HG02970 (cell line): ENCODE results near the gene BMP6.

Experiments
- ATAC-seq: cut with Tn5 transposase; IDR thresholded peaks from one replicate; pipeline ENCODE4 v1.9.1; 2021; ENCODE audit warnings: mild to moderate bottlenecking, moderate library complexity, moderate number of reproducible peaks; ENCODE audit not compliant: unreplicated experiment, low FRiP score

BMP6 gene

GRCh38 chr6:7725849-7726415 is at the start of gene BMP6:
Gene BMP6 (plus strand): TSS chr6:7726099. CDS start chr6:7726956, 857 bp downstream.
- peak; percentile 75 for ATAC-seq

- ATAC-seq: no peak
Observed at GRCh38 chr6:7677229-7677628, 48.7 kb upstream of the BMP6 start.

GRCh38 chr6:7680393-7681075 is 45.4 kb upstream of the BMP6 start:
- no peak for ATAC-seq

- no peak for ATAC-seq
Observed at GRCh38 chr6:7681449-7681848, 44.5 kb upstream of the BMP6 start.

- ATAC-seq: no peak
Observed at GRCh38 chr6:7684076-7684475, 41.8 kb upstream of the BMP6 start.

- no peak for ATAC-seq
Observed at GRCh38 chr6:7684843-7685242, 41.1 kb upstream of the BMP6 start.

GRCh38 chr6:7685276-7685675 is 40.6 kb upstream of the BMP6 start:
- ATAC-seq: no peak

- no peak for ATAC-seq
Observed at GRCh38 chr6:7687145-7688111, 38.5 kb upstream of the BMP6 start.

- no peak for ATAC-seq
Observed at GRCh38 chr6:7691021-7691420, 34.9 kb upstream of the BMP6 start.

- ATAC-seq: no peak
Observed at GRCh38 chr6:7691675-7692452, 34.0 kb upstream of the BMP6 start.

GRCh38 chr6:7692453-7692784 is 33.5 kb upstream of the BMP6 start:
- ATAC-seq: no peak

GRCh38 chr6:7693827-7694226 is 32.1 kb upstream of the BMP6 start:
- ATAC-seq: no peak

GRCh38 chr6:7696061-7696460 is 29.8 kb upstream of the BMP6 start:
- ATAC-seq: no peak

GRCh38 chr6:7697432-7697819 is 28.5 kb upstream of the BMP6 start:
- ATAC-seq: no peak

GRCh38 chr6:7697820-7698623 is 27.9 kb upstream of the BMP6 start:
- ATAC-seq: no peak

- no peak for ATAC-seq
Observed at GRCh38 chr6:7701212-7701834, 24.6 kb upstream of the BMP6 start.

GRCh38 chr6:7703148-7703680 is 22.7 kb upstream of the BMP6 start:
- no peak for ATAC-seq

GRCh38 chr6:7705483-7705882 is 20.4 kb upstream of the BMP6 start:
- ATAC-seq: no peak

- ATAC-seq: no peak
Observed at GRCh38 chr6:7706269-7706668, 19.6 kb upstream of the BMP6 start.
